ENCODE data around the gene GRHPR.
"Not testable (repeated sequence)": the region's sequence is repeated elsewhere in the genome, so short reads cannot be mapped to it uniquely, and the experiment has no call there.

Gene GRHPR

GRCh38 chr9:37466037-37466709 lies 43.7 kb downstream of the GRHPR start:
- peak overlapping the region; percentile 92 to 98 for H3K4me3 ChIP-seq
- peak in 1 of 2 donors; percentile 68 for DNase-seq
- H3K27me3 ChIP-seq: no peaks in the 10 kb centered on the region
- H3K9me3 ChIP-seq: no peaks in the 10 kb centered on the region
- no peak for TF ChIP-seq CTCF (IDR thresholded peaks at IDR 0.05)
- intact Hi-C loops (cut with DNase I; ENCODE audit: low total_unique reads): no loop called here
- H3K36me3 ChIP-seq: no peaks in the 10 kb centered on the region
- H3K4me1 ChIP-seq: peaks cover 0 to 38% (median 22%) of the 10 kb centered on the region in 4 donors
- H3K27ac ChIP-seq: peak overlapping the region; percentile 99 to 100

- H3K9me3 ChIP-seq; H3K4me3 ChIP-seq; H3K36me3 ChIP-seq; DNase-seq; H3K27me3 ChIP-seq; H3K27ac ChIP-seq; intact Hi-C loops (cut with DNase I; ENCODE audit: low total_unique reads): not testable (repeated sequence)
- H3K4me1 ChIP-seq: peaks cover 0 to 34% (median 22%) of the 10 kb centered on the region in 4 donors
Measured at GRCh38 chr9:37467530-37467929, 45.0 kb downstream of the GRHPR start.

- intact Hi-C loops (cut with DNase I; ENCODE audit: low total_unique reads): no loop called here
- Histone ChIP-seq H3K4me3 (no peak overlapping the region), H3K27me3 (no peaks in the 10 kb centered on the region), H3K4me1 (peaks cover 0 to 31% (median 11%) of the 10 kb centered on the region in 4 donors), H3K36me3 (no peaks in the 10 kb centered on the region), H3K27ac (no peak overlapping the region), H3K9me3 (no peaks in the 10 kb centered on the region)
- DNase-seq: no peak
- TF ChIP-seq CTCF (IDR thresholded peaks at IDR 0.05): no peak
Measured at GRCh38 chr9:37468620-37469019, 46.1 kb downstream of the GRHPR start.

GRCh38 chr9:37471942-37472684 lies 49.6 kb downstream of the GRHPR start:
- intact Hi-C loops (cut with DNase I; ENCODE audit: low total_unique reads): loop anchor here (5.0 to 10.0 kb wide), 2 partner anchors 50 to 123 kb away; partner anchors contain the start of genes GRHPR and TOMM5
- H3K9me3 ChIP-seq: no peaks in the 10 kb centered on the region
- peak overlapping the region; percentile 40 to 45 for H3K4me3 ChIP-seq
- peak overlapping the region; percentile 72 to 81 for H3K27ac ChIP-seq
- peaks cover 0 to 17% (median 3%) of the 10 kb centered on the region in 4 donors for H3K4me1 ChIP-seq
- no peaks in the 10 kb centered on the region for H3K27me3 ChIP-seq
- no peak for DNase-seq
- H3K36me3 ChIP-seq: no peaks in the 10 kb centered on the region
- TF ChIP-seq CTCF (IDR thresholded peaks at IDR 0.05): no peak

- H3K27ac ChIP-seq, H3K4me3 ChIP-seq, H3K27me3 ChIP-seq, H3K36me3 ChIP-seq, DNase-seq, H3K9me3 ChIP-seq: not testable (repeated sequence)
- H3K4me1 ChIP-seq: peaks cover 0 to 17% (median 3%) of the 10 kb centered on the region in 4 donors
- intact Hi-C loops (cut with DNase I; ENCODE audit: low total_unique reads): loop anchor here (5.0 to 10.0 kb wide), 2 partner anchors 52 to 121 kb away; partner anchors contain the start of genes GRHPR and TOMM5
Measured at GRCh38 chr9:37473982-37474381, 51.5 kb downstream of the GRHPR start.

- intact Hi-C loops (cut with DNase I; ENCODE audit: low total_unique reads): loop anchor here (5.0 to 10.0 kb wide), 2 partner anchors 52 to 120 kb away; partner anchors contain the start of genes GRHPR and TOMM5
- Histone ChIP-seq H3K27me3 (peaks cover 0 to 4% of the 10 kb centered on the region in 2 donors), H3K27ac (no peak overlapping the region), H3K4me1 (peaks cover 0 to 17% (median 3%) of the 10 kb centered on the region in 4 donors), H3K36me3 (no peaks in the 10 kb centered on the region), H3K9me3 (no peaks in the 10 kb centered on the region), H3K4me3 (no peak overlapping the region)
- no peak for DNase-seq
- TF ChIP-seq CTCF (IDR thresholded peaks at IDR 0.05): no peak
Measured at GRCh38 chr9:37474438-37474837, 51.9 kb downstream of the GRHPR start.

All from tibial artery (tissue), 4 donors.